Measurements from ENCODE around the gene HNRNPA1. TPM values are rescaled to one million over a fixed set of nuclear protein-coding genes. Genes with fewer than 3 reads are reported as not detected.
A peak's percentile ranks its signal among the peaks of the same experiment; 100 is the strongest.

HNRNPA1 gene
- total and polyA plus RNA-seq, 9 of the 15 experiments (the other 6 are each of a cell fraction or from before 2014, with no cell fraction given), result 1,166 to 2,703 (median 1,815) TPM

DNA sequence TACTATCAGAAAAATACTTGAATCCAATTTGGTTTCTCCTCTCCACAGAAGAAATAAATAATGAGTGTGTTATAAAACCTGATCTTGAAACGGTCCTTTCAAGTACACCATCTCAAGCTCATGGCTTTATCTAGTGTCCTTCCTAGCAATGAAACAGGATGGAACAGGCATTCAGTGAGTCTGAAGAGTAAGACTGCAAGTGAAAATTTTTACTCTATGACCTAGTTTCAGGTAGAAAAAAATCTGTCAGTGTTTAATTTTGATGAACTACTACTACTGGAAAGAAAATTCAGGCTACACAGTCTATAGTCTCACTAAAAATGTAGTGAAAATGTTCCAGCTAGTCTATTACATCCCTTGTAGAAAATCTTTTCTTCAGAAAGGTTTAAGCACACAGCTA lies 8.3 kb upstream of the HNRNPA1 start:
- Histone ChIP-seq H3K9ac (ENCODE audit: insufficient read depth in 1 of 2, low read depth in 2 of 2, low read length in 2 of 2) (no peak overlapping the region), H3K27ac (ENCODE audit: extremely low read depth, low read depth, low read length) (no peak overlapping the region), H3K9me1 (ENCODE audit: control insufficient read depth, insufficient read depth, low read length) (no peaks in the 10 kb centered on the region), H3K4me1 (replicated peaks in 1 of 2; ENCODE audit: control insufficient read depth in 2 of 2, insufficient read depth in 2 of 2, low read length in 2 of 2) (peaks cover 4 to 8% of the 10 kb centered on the region in 2 experiments; a peak in 2 of 5 replicates), H3K4me3 (no peak overlapping the region), H3K79me2 (ENCODE audit: control insufficient read depth, insufficient read depth, low read length) (peaks cover 44% of the 10 kb centered on the region), H3K27me3 (ENCODE audit: control insufficient read depth in 2 of 2, insufficient read depth in 2 of 2, low read length in 2 of 2) (no peaks in the 10 kb centered on the region), H4K20me1 (replicated peaks; ENCODE audit: control insufficient read depth, insufficient read depth, low read length) (no peaks in the 10 kb centered on the region), H2AFZ (ENCODE audit: low read depth, low read length) (no peak overlapping the region), H3K9me3 (replicated peaks; ENCODE audit: control insufficient read depth, insufficient read depth, low read depth, low read length) (no peaks in the 10 kb centered on the region), H3K36me3 (ENCODE audit: control insufficient read depth, insufficient read depth, low read length) (peaks cover 36% of the 10 kb centered on the region), H3K4me2 (ENCODE audit: insufficient read depth, low read length) (no peak overlapping the region)
- 90% methylated on average over 1 of the region's 1 CpG for WGBS (ENCODE audit: insufficient coverage, low coverage, missing lambda C conversion rate)
- POLR2A ChIA-PET, result interaction anchor here (0.8 to 5.7 kb wide), 4 partner anchors 8 to 21 kb away, joined by 4 to 46 read pairs (median 4); partner anchors contain the start of genes CBX5 and HNRNPA1
- ATAC-seq (no peak), FAIRE-seq (no peak), DNase-seq (ENCODE audit: extremely low read depth in 1 of 4, low spot score in 3 of 4) (no peak)
- intact Hi-C loops (cut with micrococcal nuclease), result no loop called here
- CTCF ChIA-PET (ENCODE audit: low intra/inter-chr PET ratio), result no interaction called here
- TF ChIP-seq LCOR (CRISPR knock-in tag; IDR thresholded peaks at IDR 0.05) (no peak), MTA1 (IDR thresholded peaks at IDR 0.05; ENCODE audit: borderline replicate concordance) (no peak), ELF2 (CRISPR knock-in tag; IDR thresholded peaks at IDR 0.05) (no peak), RBM25 (IDR thresholded peaks at IDR 0.05; ENCODE audit: low read depth, low read length, severe bottlenecking) (no peak), ZSCAN29 (IDR thresholded peaks at IDR 0.05) (no peak), FOSL1 (tag; conservative IDR thresholded peaks at IDR 0.05) (no peak)
- in situ Hi-C loops (cut with MboI), result no loop called here
- BruUV-seq (replicated peaks), result no TSS peak

DNA sequence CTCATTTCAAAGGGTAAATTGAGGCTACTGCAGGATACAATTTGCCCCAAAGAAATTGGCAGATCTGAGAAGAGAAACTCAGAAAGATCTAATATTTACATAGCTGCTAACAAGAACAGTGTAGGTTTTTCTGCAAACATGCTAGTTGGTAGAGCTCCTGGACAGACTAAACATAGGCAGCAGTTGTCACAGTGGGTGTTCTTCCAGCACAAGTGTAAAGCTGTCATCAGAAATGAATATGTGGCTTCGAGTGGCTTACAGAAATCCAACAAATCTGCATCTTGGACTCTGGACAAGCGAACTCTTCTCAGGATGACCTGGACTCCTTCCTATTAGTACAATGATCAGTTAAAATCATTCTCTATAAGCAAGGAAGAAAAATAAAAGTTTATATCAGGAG lies 6.5 kb upstream of the HNRNPA1 start:
- no peaks in the 10 kb centered on the region for H3K27me3 ChIP-seq (ENCODE audit: control insufficient read depth in 2 of 2, insufficient read depth in 2 of 2, low read length in 2 of 2)
- CTCF ChIA-PET (ENCODE audit: low intra/inter-chr PET ratio), result no interaction called here
- no TSS peak for BruUV-seq (replicated peaks)
- in situ Hi-C loops (cut with MboI), result no loop called here
- no peak overlapping the region for H3K9ac ChIP-seq (ENCODE audit: insufficient read depth in 1 of 2, low read depth in 2 of 2, low read length in 2 of 2)
- H3K79me2 ChIP-seq (ENCODE audit: control insufficient read depth, insufficient read depth, low read length), result peaks cover 62% of the 10 kb centered on the region
- no peaks in the 10 kb centered on the region for H3K9me1 ChIP-seq (ENCODE audit: control insufficient read depth, insufficient read depth, low read length)
- POLR2A ChIA-PET, result interaction anchor here (0.5 to 1.9 kb wide), 3 partner anchors 9 to 19 kb away, joined by 3 to 6 read pairs (median 3); no protein-coding TSS in a partner anchor
- 83% methylated on average over 2 of the region's 2 CpGs for WGBS (ENCODE audit: insufficient coverage, low coverage, missing lambda C conversion rate)
- intact Hi-C loops (cut with micrococcal nuclease), result no loop called here
- H3K27ac ChIP-seq (ENCODE audit: extremely low read depth, low read depth, low read length), result no peak overlapping the region
- H3K9me3 ChIP-seq (replicated peaks; ENCODE audit: control insufficient read depth, insufficient read depth, low read depth, low read length), result no peaks in the 10 kb centered on the region
- FAIRE-seq (no peak), DNase-seq (ENCODE audit: extremely low read depth in 1 of 4, low spot score in 3 of 4) (no peak), ATAC-seq (no peak)
- H3K4me1 ChIP-seq (replicated peaks in 1 of 2; ENCODE audit: control insufficient read depth in 2 of 2, insufficient read depth in 2 of 2, low read length in 2 of 2), result peaks cover 9 to 14% of the 10 kb centered on the region in 2 experiments; a peak in 3 of 5 replicates
- H2AFZ ChIP-seq (ENCODE audit: low read depth, low read length), result no peak overlapping the region
- H4K20me1 ChIP-seq (replicated peaks; ENCODE audit: control insufficient read depth, insufficient read depth, low read length), result no peaks in the 10 kb centered on the region
- TF ChIP-seq POLR2G (IDR thresholded peaks at IDR 0.05; ENCODE audit: low read depth, low read length) (0 out of 2 replicates have a peak, but pooled peaks have one; percentile 22), EGR1 (conservative IDR thresholded peaks at IDR 0.05) (no peak), MED1 (CRISPR knock-in tag; IDR thresholded peaks at IDR 0.05; ENCODE audit: borderline replicate concordance) (no peak), ZNF785 (CRISPR knock-in tag; IDR thresholded peaks at IDR 0.05) (no peak)
- TF ChIP-seq, protein P1, sequence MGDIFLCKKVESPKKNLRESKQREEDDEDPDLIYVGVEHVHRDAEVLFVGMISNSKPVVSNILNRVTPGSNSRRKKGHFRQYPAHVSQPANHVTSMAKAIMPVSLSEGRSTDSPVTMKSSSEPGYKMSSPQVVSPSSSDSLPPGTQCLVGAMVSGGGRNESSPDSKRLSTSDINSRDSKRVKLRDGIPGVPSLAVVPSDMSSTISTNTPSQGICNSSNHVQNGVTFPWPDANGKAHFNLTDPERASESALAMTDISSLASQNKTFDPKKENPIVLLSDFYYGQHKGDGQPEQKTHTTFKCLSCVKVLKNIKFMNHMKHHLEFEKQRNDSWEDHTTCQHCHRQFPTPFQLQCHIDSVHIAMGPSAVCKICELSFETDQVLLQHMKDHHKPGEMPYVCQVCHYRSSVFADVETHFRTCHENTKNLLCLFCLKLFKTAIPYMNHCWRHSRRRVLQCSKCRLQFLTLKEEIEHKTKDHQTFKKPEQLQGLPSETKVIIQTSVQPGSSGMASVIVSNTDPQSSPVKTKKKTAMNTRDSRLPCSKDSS (IDR thresholded peaks at IDR 0.05; ENCODE audit: low read depth, partially characterized antibody), result no peak
- no peak overlapping the region for H3K4me2 ChIP-seq (ENCODE audit: insufficient read depth, low read length)
- peaks cover 50% of the 10 kb centered on the region for H3K36me3 ChIP-seq (ENCODE audit: control insufficient read depth, insufficient read depth, low read length)
- no peak overlapping the region for H3K4me3 ChIP-seq

Measured in K562 (cell line).